Right lobe of liver (tissue), 4 donors: ENCODE results near the gene APH1B.

Source experiments
- CTCF ChIP-seq, 4 donors: fragments of 200-600 bp in 3 of 4; fragments of 450-650 bp in 1 of 4; IDR thresholded peaks; one replicate each; pipeline versions ENCODE4 v1.5.1 to v1.8.0; 2016 to 2022; ENCODE audit warnings: antibody characterized with exemption in 4 of 4, mild to moderate bottlenecking in 2 of 4
- POLR2A ChIP-seq: fragments of 450-650 bp; IDR thresholded peaks from one replicate; pipeline ENCODE4 v1.6.1; 2017; ENCODE audit warnings: antibody characterized with exemption, mild to moderate bottlenecking
- donor health status: DM: no; HTN: no; CAD: no.
- donor health status: DM: no; HTN: no; CAD: no.
- donor health status: DM: no; HTN: yes; CAD: no.

DNA sequence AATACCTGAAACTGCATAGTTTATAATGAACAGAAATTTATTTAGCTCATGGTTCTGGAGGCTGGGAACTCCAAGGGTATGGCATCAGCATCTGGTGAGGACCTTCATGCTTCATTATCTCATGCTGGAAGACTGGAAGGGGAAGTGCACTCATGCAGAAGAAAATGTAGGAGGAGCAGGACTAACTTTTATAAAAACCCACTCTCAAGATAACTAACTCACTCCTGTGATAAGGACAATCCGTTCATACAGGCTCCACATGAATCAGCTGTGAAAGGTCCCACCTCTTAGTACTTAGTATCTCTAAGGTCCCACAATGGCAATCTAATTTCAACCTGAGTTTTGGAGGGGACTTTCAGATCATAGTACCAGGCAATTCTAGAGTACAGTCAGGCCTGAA lies 33.6 kb upstream of the APH1B start:
- TF ChIP-seq CTCF (IDR thresholded peaks at IDR 0.05) = no peak
- no peak for TF ChIP-seq POLR2A
